Right renal cortex interstitium (tissue), 3 donors: ENCODE measurements around the gene DELE1. TPM values are rescaled to one million over a fixed set of nuclear protein-coding genes. Genes with fewer than 3 reads are reported as not detected.

ENCODE experiments used
- DNase-seq, 3 donors: peaks; one replicate each; pipeline ENCODE4 v3.0.0-alpha.2; 2013; ENCODE audit warnings: low read depth in 3 of 3, low spot score in 2 of 3
- polyA plus RNA-seq, 3 donors: library from polyadenylated mRNA; unstranded; fragments of 120-200 nt; gene quantifications; one replicate each; pipeline ENCODE4 v1.2.1, GENCODE V29; 2013; ENCODE audit not compliant: insufficient read length in 3 of 3

The DELE1 gene
- polyA plus RNA-seq, 3 donors = 97.0 to 116 (median 115) TPM

DNA sequence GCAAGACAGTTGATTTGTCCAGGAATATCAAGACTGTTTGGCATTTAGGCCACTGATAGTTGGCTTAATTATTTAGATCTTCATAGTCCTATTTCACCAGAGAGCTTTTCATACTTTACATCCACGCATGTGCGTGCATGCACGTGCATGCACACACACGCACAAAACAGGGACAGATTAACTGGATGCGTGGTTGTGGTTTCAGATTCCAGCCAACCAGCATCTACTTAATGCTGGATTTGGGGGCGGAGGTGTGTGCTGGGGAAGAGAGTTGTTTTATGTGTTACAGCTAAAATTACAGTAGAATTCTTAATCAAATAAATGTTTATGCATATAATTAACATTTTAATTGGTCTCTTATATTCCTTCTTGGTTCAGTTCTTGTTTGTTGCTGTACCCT lies 52.5 kb downstream of the DELE1 start:
- no peak for DNase-seq

- no peak for DNase-seq
Observed at GRCh38 chr5:141978389-141978788, 54.7 kb downstream of the DELE1 start.

DNA sequence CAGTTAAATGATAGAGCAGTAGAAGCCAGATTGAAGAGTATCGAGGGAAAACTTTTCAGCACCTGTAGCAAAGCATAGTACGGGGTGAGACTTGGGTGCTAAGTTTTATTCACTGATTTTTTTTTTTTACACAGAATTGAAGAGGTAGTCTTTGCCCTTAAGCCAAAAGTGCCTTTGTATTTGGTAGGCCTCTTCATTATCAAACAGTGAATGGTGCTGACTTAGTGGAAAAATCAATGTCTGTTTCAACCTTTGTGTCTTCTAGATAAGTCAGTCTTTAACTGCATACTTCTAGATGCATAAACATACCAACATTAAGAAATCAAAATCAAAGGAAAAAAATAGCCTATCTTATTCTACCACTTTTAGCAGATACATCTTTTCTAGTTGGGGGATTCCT lies 59.0 kb downstream of the DELE1 start:
- DNase-seq = no peak

- no peak for DNase-seq
Observed at GRCh38 chr5:141986072-141986471, 62.4 kb downstream of the DELE1 start.

DNA sequence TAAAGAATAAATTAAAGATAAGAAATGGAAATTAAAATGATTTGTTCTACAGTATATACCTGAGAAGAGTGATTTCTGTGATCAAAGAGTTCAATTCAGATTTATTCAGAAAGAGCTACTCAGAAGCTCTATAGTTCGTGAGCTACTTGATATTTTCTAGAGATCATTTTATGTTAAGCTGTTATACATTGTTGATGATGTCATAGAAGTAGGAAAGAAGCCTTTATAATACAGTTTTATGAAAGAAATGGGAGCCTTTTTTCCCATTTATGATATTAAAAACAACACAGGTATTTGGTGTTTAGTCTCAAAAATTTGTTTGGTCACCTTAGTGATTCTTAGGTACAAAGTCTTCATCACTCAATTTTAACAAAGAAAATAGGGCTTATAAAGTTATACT lies 66.0 kb downstream of the DELE1 start:
- no peak for DNase-seq

Other genes with a start within 250 kb of the DELE1 start
- gene ARAP3, start 241.6 kb upstream of the DELE1 start, polyA plus RNA-seq = 10 to 100 TPM; 15.9 to 18.9 (median 17.1) TPM
- 10 to 100 TPM; 26.6 to 27.6 (median 26.6) TPM for gene PCDH1, start 45.5 kb upstream of the DELE1 start, polyA plus RNA-seq
- gene PCDH12, start 34.3 kb downstream of the DELE1 start, polyA plus RNA-seq = 10 to 100 TPM; 16.1 to 17.0 (median 16.9) TPM
- gene RNF14, start 45.2 kb downstream of the DELE1 start, polyA plus RNA-seq = 10 to 100 TPM; 64.3 to 69.5 (median 67.9) TPM
- gene GNPDA1, start 89.2 kb downstream of the DELE1 start, polyA plus RNA-seq = 10 to 100 TPM; 61.5 to 68.6 (median 66.7) TPM
- gene NDFIP1, start 184.9 kb downstream of the DELE1 start, polyA plus RNA-seq = 100 to 1,000 TPM; 135 to 146 (median 142) TPM